Right lobe of liver (tissue), 4 donors: ENCODE data around the gene LDLRAD3.

Experiments
- POLR2A ChIP-seq: fragments of 450-650 bp; IDR thresholded peaks from one replicate; pipeline ENCODE4 v1.6.1; 2017; ENCODE audit warnings: antibody characterized with exemption, mild to moderate bottlenecking
- TF ChIP-seq, protein P1 (sequence below), 4 donors: fragments of 200-600 bp in 3 of 4; fragments of 450-650 bp in 1 of 4; IDR thresholded peaks; one replicate each; pipeline versions ENCODE4 v1.5.1 to v1.8.0; 2016 to 2022; ENCODE audit warnings: antibody characterized with exemption in 4 of 4, mild to moderate bottlenecking in 2 of 4
- donor health status: DM: no; HTN: no; CAD: no.
- donor health status: DM: no; HTN: no; CAD: no.
- donor health status: DM: no; HTN: yes; CAD: no.

- TF ChIP-seq, protein P1, sequence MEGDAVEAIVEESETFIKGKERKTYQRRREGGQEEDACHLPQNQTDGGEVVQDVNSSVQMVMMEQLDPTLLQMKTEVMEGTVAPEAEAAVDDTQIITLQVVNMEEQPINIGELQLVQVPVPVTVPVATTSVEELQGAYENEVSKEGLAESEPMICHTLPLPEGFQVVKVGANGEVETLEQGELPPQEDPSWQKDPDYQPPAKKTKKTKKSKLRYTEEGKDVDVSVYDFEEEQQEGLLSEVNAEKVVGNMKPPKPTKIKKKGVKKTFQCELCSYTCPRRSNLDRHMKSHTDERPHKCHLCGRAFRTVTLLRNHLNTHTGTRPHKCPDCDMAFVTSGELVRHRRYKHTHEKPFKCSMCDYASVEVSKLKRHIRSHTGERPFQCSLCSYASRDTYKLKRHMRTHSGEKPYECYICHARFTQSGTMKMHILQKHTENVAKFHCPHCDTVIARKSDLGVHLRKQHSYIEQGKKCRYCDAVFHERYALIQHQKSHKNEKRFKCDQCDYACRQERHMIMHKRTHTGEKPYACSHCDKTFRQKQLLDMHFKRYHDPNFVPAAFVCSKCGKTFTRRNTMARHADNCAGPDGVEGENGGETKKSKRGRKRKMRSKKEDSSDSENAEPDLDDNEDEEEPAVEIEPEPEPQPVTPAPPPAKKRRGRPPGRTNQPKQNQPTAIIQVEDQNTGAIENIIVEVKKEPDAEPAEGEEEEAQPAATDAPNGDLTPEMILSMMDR (IDR thresholded peaks at IDR 0.05), result no peak
- no peak for TF ChIP-seq POLR2A
These were observed 6.8 kb upstream of the LDLRAD3 start for GRCh38 chr11:35937111-35937510.
